Lower leg skin (tissue), 3 donors: ENCODE data around the gene API5.

Source experiments
- POLR2A ChIP-seq, 2 donors: fragments of 450-650 bp; IDR thresholded peaks; one replicate each; pipeline ENCODE4 v1.6.1; 2016 to 2017; ENCODE audit warnings: antibody characterized with exemption in 2 of 2, mild to moderate bottlenecking in 1 of 2, moderate library complexity in 1 of 2
- TF ChIP-seq, protein P1 (sequence below), 3 donors: fragments of 450-650 bp; IDR thresholded peaks; one replicate each; pipeline ENCODE4 v1.5.1; 2016; ENCODE audit warnings: antibody characterized with exemption in 3 of 3, mild to moderate bottlenecking in 3 of 3, moderate library complexity in 2 of 3

DNA sequence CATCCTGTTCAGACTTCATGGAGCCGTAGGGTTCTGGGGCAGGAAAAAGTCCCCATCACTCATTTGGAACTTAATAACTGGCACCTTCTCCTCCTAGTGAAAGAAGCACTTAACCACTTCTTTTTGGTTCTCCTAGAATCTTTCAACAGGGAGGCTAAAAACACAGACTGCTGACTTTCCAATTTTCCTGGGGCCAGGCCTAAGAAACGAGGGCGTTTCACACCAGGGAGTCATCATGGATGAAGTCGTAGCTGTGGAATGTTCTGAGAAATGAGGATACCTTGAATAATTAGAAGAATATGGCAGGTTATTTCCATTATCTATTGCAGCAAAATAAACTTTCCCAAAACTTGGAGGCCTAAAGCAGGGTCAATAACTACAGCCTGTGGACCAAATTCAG lies 26.0 kb upstream of the API5 start:
- TF ChIP-seq, protein P1, sequence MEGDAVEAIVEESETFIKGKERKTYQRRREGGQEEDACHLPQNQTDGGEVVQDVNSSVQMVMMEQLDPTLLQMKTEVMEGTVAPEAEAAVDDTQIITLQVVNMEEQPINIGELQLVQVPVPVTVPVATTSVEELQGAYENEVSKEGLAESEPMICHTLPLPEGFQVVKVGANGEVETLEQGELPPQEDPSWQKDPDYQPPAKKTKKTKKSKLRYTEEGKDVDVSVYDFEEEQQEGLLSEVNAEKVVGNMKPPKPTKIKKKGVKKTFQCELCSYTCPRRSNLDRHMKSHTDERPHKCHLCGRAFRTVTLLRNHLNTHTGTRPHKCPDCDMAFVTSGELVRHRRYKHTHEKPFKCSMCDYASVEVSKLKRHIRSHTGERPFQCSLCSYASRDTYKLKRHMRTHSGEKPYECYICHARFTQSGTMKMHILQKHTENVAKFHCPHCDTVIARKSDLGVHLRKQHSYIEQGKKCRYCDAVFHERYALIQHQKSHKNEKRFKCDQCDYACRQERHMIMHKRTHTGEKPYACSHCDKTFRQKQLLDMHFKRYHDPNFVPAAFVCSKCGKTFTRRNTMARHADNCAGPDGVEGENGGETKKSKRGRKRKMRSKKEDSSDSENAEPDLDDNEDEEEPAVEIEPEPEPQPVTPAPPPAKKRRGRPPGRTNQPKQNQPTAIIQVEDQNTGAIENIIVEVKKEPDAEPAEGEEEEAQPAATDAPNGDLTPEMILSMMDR (IDR thresholded peaks at IDR 0.05): no peak
- TF ChIP-seq POLR2A (IDR thresholded peaks at IDR 0.05): no peak
